Breast epithelium (tissue), 3 donors: ENCODE results near the gene TIE1.

Experiments used
- POLR2AphosphoS5 ChIP-seq, 3 donors: sonication (generic); formaldehyde crosslinking; IDR thresholded peaks; one replicate each; pipeline ENCODE4 v1.6.1; 2017; ENCODE audit warnings: antibody characterized with exemption in 3 of 3
- TF ChIP-seq, protein P1 (sequence below), 3 donors: fragments of 450-650 bp; IDR thresholded peaks; one replicate each; pipeline ENCODE4 v1.5.1; 2016 to 2017; ENCODE audit warnings: antibody characterized with exemption in 3 of 3, mild to moderate bottlenecking in 3 of 3, moderate library complexity in 3 of 3

DNA sequence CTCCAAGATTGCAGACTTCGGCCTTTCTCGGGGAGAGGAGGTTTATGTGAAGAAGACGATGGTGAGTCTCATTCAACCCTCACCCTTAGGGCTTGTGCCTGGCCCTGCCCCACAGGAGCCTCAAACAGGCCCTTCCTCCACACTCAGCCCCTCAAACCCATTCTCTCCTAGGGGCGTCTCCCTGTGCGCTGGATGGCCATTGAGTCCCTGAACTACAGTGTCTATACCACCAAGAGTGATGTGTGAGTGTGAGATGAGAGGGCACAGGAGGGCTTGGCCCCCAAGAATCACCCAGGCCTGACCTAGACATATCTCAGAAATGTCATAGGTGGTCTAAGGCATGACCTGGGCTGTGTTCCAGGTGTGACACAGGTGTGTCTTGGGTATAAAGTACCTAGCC, 18.5 kb downstream of the TIE1 start:
- TF ChIP-seq, protein P1, sequence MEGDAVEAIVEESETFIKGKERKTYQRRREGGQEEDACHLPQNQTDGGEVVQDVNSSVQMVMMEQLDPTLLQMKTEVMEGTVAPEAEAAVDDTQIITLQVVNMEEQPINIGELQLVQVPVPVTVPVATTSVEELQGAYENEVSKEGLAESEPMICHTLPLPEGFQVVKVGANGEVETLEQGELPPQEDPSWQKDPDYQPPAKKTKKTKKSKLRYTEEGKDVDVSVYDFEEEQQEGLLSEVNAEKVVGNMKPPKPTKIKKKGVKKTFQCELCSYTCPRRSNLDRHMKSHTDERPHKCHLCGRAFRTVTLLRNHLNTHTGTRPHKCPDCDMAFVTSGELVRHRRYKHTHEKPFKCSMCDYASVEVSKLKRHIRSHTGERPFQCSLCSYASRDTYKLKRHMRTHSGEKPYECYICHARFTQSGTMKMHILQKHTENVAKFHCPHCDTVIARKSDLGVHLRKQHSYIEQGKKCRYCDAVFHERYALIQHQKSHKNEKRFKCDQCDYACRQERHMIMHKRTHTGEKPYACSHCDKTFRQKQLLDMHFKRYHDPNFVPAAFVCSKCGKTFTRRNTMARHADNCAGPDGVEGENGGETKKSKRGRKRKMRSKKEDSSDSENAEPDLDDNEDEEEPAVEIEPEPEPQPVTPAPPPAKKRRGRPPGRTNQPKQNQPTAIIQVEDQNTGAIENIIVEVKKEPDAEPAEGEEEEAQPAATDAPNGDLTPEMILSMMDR (IDR thresholded peaks at IDR 0.05), result no peak
- TF ChIP-seq POLR2AphosphoS5 (IDR thresholded peaks at IDR 0.05), result no peak
